ENCODE data around the gene MRPL58.
"Not testable (repeated sequence)": the region's sequence is repeated elsewhere in the genome, so short reads cannot be mapped to it uniquely, and the experiment has no call there.

Gene MRPL58

DNA sequence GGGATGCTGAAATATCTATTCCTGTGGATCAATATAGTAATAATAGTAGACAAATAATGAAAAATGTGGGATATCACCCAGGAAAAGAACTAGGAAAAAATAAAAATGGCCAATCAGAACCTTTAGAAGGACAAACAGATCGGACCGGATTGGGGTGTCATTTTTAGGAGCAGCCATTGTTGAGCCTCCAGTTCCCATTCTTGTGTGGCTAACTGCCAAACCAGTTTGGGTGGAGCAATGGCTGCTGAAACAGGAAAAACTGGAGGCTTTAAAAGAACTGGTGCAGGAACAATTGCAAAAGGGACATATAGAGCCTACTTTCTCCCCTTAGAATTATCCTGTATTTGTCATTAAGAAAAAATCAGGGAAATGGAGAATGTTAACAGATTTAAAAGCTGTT lies 14.2 kb downstream of the MRPL58 start:
- H3K36me3 ChIP-seq (ENCODE audit: control insufficient read depth, insufficient read depth, low read length); H3K4me3 ChIP-seq (ENCODE audit: low read length); H3K27me3 ChIP-seq (ENCODE audit: control insufficient read depth, insufficient read depth, low read length); H3K4me1 ChIP-seq (ENCODE audit: control insufficient read depth, insufficient read depth, low read length); H3K9me3 ChIP-seq (ENCODE audit: control insufficient read depth, low read length); H3K9ac ChIP-seq (ENCODE audit: low read length): not testable (repeated sequence)

- H3K9ac ChIP-seq (ENCODE audit: low read length), result no peak overlapping the region
- H3K27me3 ChIP-seq (ENCODE audit: control insufficient read depth, insufficient read depth, low read length), result no peaks in the 10 kb centered on the region
- H3K4me1 ChIP-seq (ENCODE audit: control insufficient read depth, insufficient read depth, low read length), result peaks cover 14% of the 10 kb centered on the region
- no peaks in the 10 kb centered on the region for H3K36me3 ChIP-seq (ENCODE audit: control insufficient read depth, insufficient read depth, low read length)
- no peaks in the 10 kb centered on the region for H3K9me3 ChIP-seq (ENCODE audit: control insufficient read depth, low read length)
- no peak overlapping the region for H3K4me3 ChIP-seq (ENCODE audit: low read length)
These were observed 17.7 kb downstream of the MRPL58 start for GRCh38 chr17:75030161-75030560.

- H3K4me1 ChIP-seq (ENCODE audit: control insufficient read depth, insufficient read depth, low read length), result peaks cover 25% of the 10 kb centered on the region
- H3K9me3 ChIP-seq (ENCODE audit: control insufficient read depth, low read length), result no peaks in the 10 kb centered on the region
- no peak overlapping the region for H3K4me3 ChIP-seq (ENCODE audit: low read length)
- H3K36me3 ChIP-seq (ENCODE audit: control insufficient read depth, insufficient read depth, low read length), result no peaks in the 10 kb centered on the region
- H3K9ac ChIP-seq (ENCODE audit: low read length), result no peak overlapping the region
- H3K27me3 ChIP-seq (ENCODE audit: control insufficient read depth, insufficient read depth, low read length), result no peaks in the 10 kb centered on the region
These were observed 19.7 kb downstream of the MRPL58 start for GRCh38 chr17:75031972-75032719.

DNA sequence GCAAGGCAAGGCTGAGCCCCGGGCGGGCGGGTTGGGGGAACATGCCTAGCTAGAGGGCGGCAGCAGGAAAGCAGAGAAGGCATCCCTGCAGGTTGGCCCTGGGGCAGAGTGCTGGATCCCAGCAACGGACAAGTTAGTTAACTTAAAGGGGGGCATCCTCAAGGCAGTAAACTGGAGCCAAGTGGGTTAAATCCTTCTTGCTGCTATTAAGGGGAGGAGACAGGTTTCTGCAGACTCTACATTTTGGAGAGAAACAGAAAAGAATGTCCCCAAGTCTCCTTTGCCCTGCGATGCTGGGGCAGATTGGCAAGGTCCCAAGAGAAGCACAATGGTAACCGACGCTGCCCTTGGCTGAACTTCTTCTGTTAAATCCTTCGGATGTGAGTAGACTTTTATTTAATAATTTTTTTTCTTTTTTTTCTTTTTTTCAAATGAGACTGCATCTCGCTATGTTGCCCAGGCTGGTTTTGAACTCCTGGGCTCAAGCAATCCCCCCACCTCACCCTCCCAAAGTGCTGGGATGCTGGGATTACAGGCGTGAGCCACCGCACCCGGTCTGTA lies 20.3 kb downstream of the MRPL58 start:
- H3K4me3 ChIP-seq (ENCODE audit: low read length), result no peak overlapping the region
- no peaks in the 10 kb centered on the region for H3K9me3 ChIP-seq (ENCODE audit: control insufficient read depth, low read length)
- H3K36me3 ChIP-seq (ENCODE audit: control insufficient read depth, insufficient read depth, low read length), result no peaks in the 10 kb centered on the region
- peaks cover 25% of the 10 kb centered on the region for H3K4me1 ChIP-seq (ENCODE audit: control insufficient read depth, insufficient read depth, low read length)
- H3K9ac ChIP-seq (ENCODE audit: low read length), result no peak overlapping the region
- no peaks in the 10 kb centered on the region for H3K27me3 ChIP-seq (ENCODE audit: control insufficient read depth, insufficient read depth, low read length)

DNA sequence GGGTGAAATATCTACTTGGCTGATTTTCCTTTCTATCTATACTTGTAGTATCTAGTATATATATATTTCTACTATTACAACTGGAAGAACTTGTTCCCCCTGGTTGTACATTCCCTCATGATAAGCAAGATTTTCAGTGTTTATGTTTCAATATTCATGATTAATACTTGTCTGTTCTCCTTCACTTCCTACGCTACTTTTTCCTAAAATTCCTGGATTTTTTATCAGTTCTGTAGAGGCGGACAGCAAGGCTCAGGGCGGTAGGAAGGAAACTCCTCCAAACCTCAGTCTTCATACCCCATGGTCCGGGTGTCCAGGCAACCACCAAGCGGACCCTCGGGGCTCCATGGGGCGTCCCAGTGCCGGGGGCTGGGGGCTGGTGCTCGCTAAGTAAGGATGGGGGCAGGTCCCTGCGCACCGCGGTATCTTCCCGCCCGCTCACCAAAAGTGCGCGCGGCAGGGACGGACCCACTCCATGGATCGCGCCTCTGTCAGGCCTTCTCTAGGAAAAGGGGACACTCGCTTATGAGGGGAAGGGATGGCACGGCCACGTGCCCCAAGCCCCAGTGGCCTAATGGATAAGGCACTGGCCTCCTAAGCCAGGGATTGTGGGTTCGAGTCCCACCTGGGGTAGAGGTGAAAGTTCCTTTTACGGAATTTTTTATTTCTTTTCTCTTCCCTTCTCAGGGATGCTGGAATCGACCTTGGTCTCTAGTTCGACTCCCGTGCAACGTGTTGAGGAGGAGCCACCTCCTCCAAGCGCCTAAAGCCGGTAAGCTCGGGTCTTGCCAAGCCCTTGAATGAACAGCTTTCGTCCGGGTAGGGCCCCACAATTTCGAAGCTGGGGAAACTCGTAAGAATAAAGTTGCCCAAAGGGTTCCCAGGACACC lies 21.1 kb downstream of the MRPL58 start:
- Histone ChIP-seq H3K4me1 (ENCODE audit: control insufficient read depth, insufficient read depth, low read length) (peaks cover 25% of the 10 kb centered on the region), H3K36me3 (ENCODE audit: control insufficient read depth, insufficient read depth, low read length) (no peaks in the 10 kb centered on the region)

GRCh38 chr17:75034236-75034908 lies 21.9 kb downstream of the MRPL58 start:
- Histone ChIP-seq H3K4me3 (ENCODE audit: low read length) (peak overlapping the region; percentile 70), H3K4me1 (ENCODE audit: control insufficient read depth, insufficient read depth, low read length) (peaks cover 25% of the 10 kb centered on the region), H3K36me3 (ENCODE audit: control insufficient read depth, insufficient read depth, low read length) (no peaks in the 10 kb centered on the region), H3K9me3 (ENCODE audit: control insufficient read depth, low read length) (no peaks in the 10 kb centered on the region), H3K27me3 (ENCODE audit: control insufficient read depth, insufficient read depth, low read length) (no peaks in the 10 kb centered on the region), H3K9ac (ENCODE audit: low read length) (peak overlapping the region; percentile 71)

More for the DNA sequence above, 21.1 kb downstream of the MRPL58 start:
- no peaks in the 10 kb centered on the region for H3K27me3 ChIP-seq (ENCODE audit: control insufficient read depth, insufficient read depth, low read length)
- H3K9ac ChIP-seq (ENCODE audit: low read length), result peak overlapping the region; percentile 71
- H3K4me3 ChIP-seq (ENCODE audit: low read length), result peak overlapping the region; percentile 70
- H3K9me3 ChIP-seq (ENCODE audit: control insufficient read depth, low read length), result no peaks in the 10 kb centered on the region

GRCh38 chr17:75036643-75037268 lies 24.3 kb downstream of the MRPL58 start:
- Histone ChIP-seq H3K27me3 (ENCODE audit: control insufficient read depth, insufficient read depth, low read length) (no peaks in the 10 kb centered on the region), H3K9ac (ENCODE audit: low read length) (no peak overlapping the region), H3K4me3 (ENCODE audit: low read length) (no peak overlapping the region), H3K36me3 (ENCODE audit: control insufficient read depth, insufficient read depth, low read length) (no peaks in the 10 kb centered on the region), H3K4me1 (ENCODE audit: control insufficient read depth, insufficient read depth, low read length) (peaks cover 25% of the 10 kb centered on the region), H3K9me3 (ENCODE audit: control insufficient read depth, low read length) (no peaks in the 10 kb centered on the region)

DNA sequence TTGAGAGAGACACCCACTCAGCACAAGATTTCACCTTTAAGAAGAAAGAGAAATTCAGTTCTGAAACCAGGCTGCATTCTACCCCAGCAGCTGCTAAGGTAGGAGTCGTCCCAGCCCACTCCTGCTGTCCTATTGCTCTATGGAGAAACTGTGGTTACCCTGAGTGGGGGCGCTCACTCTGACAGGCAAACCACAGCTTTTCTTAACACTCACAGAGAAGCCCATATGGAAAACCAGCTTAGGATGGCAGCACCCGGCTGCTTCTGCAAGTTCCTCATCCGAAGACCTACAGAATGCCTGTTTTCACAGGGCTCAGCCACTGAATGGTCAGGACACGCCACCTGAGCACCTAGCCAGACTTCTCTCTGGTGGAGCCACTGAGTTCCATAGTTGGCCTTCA lies 26.8 kb downstream of the MRPL58 start:
- no peaks in the 10 kb centered on the region for H3K36me3 ChIP-seq (ENCODE audit: control insufficient read depth, insufficient read depth, low read length)
- H3K4me1 ChIP-seq (ENCODE audit: control insufficient read depth, insufficient read depth, low read length), result peaks cover 20% of the 10 kb centered on the region

GRCh38 chr17:75041656-75042280 lies 29.3 kb downstream of the MRPL58 start:
- no peak overlapping the region for H3K4me3 ChIP-seq (ENCODE audit: low read length)
- no peak overlapping the region for H3K9ac ChIP-seq (ENCODE audit: low read length)
- H3K36me3 ChIP-seq (ENCODE audit: control insufficient read depth, insufficient read depth, low read length), result no peaks in the 10 kb centered on the region
- H3K9me3 ChIP-seq (ENCODE audit: control insufficient read depth, low read length), result no peaks in the 10 kb centered on the region
- H3K27me3 ChIP-seq (ENCODE audit: control insufficient read depth, insufficient read depth, low read length), result no peaks in the 10 kb centered on the region
- H3K4me1 ChIP-seq (ENCODE audit: control insufficient read depth, insufficient read depth, low read length), result peaks cover 2% of the 10 kb centered on the region

More for the DNA sequence above, 26.8 kb downstream of the MRPL58 start:
- Histone ChIP-seq H3K9ac (ENCODE audit: low read length) (no peak overlapping the region), H3K4me3 (ENCODE audit: low read length) (no peak overlapping the region), H3K9me3 (ENCODE audit: control insufficient read depth, low read length) (no peaks in the 10 kb centered on the region), H3K27me3 (ENCODE audit: control insufficient read depth, insufficient read depth, low read length) (no peaks in the 10 kb centered on the region)

DNA sequence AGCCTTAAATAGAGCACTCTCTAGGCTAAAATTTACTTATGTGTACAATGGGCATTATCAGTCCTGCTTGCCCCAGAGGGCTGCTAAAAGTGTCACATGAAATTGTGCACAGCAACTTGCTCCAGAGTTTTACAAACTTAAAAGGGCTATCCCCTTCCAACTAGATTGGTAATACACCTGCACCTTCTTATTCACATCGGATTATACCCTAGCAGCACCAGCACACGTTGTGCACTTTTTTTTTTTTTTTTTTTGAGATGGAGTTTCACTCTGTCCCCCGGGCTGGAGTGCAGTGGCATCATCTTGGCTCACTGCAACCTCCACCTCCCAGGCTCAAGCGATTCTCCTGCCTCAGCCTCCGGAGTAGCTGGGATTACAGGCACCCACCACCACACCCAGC lies 31.3 kb downstream of the MRPL58 start:
- not testable (repeated sequence) for H3K4me3 ChIP-seq (ENCODE audit: low read length); H3K9me3 ChIP-seq (ENCODE audit: control insufficient read depth, low read length); H3K4me1 ChIP-seq (ENCODE audit: control insufficient read depth, insufficient read depth, low read length); H3K9ac ChIP-seq (ENCODE audit: low read length); H3K36me3 ChIP-seq (ENCODE audit: control insufficient read depth, insufficient read depth, low read length); H3K27me3 ChIP-seq (ENCODE audit: control insufficient read depth, insufficient read depth, low read length)

DNA sequence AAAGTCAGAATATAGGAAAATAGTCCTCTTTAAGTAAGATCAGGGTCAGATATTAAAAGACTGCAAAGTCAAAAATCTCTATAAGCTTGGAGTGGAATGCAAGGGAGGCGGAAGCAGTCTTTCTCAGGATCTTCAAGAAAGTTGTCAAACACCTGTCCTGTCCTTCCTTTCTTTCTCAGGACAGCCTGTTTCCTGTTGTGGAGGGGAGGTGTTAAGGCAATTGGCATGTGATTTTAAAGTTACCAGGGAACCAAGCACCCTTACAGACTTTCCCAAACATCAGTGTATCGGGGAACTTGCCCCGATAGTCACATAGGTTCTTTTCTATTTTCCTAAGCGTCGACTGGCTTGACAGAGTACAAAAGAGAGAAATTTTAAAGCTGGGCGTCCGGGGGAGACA lies 32.2 kb downstream of the MRPL58 start:
- no peak overlapping the region for H3K4me3 ChIP-seq (ENCODE audit: low read length)
- H3K4me1 ChIP-seq (ENCODE audit: control insufficient read depth, insufficient read depth, low read length), result peaks cover 6% of the 10 kb centered on the region
- no peaks in the 10 kb centered on the region for H3K27me3 ChIP-seq (ENCODE audit: control insufficient read depth, insufficient read depth, low read length)
- H3K9ac ChIP-seq (ENCODE audit: low read length), result no peak overlapping the region
- no peaks in the 10 kb centered on the region for H3K36me3 ChIP-seq (ENCODE audit: control insufficient read depth, insufficient read depth, low read length)
- H3K9me3 ChIP-seq (ENCODE audit: control insufficient read depth, low read length), result no peaks in the 10 kb centered on the region
